GM23248 (cell line): ENCODE results near the gene ENAM. TPM values are rescaled to one million over a fixed set of nuclear protein-coding genes. Genes with fewer than 3 reads are reported as not detected.

Source experiments
- DNase-seq: peaks from one replicate; pipeline ENCODE4 v3.0.0-alpha.2; 2015
- H2AFZ ChIP-seq: fragments of 200-600 bp; sonication (generic); 2 replicates; pipeline ENCODE4 v1.6.1; 2016; ENCODE audit warnings: antibody characterized with exemption
- H3F3A ChIP-seq: fragments of 200-600 bp; sonication (generic); 2 replicates; pipeline ENCODE4 v1.6.1; 2016; ENCODE audit warnings: mild to moderate bottlenecking, antibody characterized with exemption, mixed run types; ENCODE audit not compliant: insufficient read depth
- H3K27ac ChIP-seq: fragments of 200-600 bp; sonication (generic); 2 replicates; pipeline ENCODE4 v1.5.1; 2016; ENCODE audit warnings: mild to moderate bottlenecking
- H3K27me3 ChIP-seq: fragments of 200-600 bp; sonication (generic); replicated peaks from 2 replicates; pipeline ENCODE4 v1.6.1; 2016; ENCODE audit warnings: mild to moderate bottlenecking; ENCODE audit not compliant: insufficient read depth
- H3K36me3 ChIP-seq: fragments of 200-600 bp; sonication (generic); 2 replicates; pipeline ENCODE4 v1.6.1; 2016; ENCODE audit warnings: low read depth, mild to moderate bottlenecking
- H3K4me1 ChIP-seq: fragments of 200-600 bp; sonication (generic); 2 replicates; pipeline ENCODE4 v1.6.1; 2016; ENCODE audit warnings: mild to moderate bottlenecking; ENCODE audit not compliant: insufficient read depth
- H3K4me2 ChIP-seq: fragments of 200-600 bp; sonication (generic); one replicate; pipeline ENCODE4 v1.6.1; 2016; ENCODE audit warnings: mild to moderate bottlenecking; ENCODE audit not compliant: unreplicated experiment
- H3K4me3 ChIP-seq: fragments of 200-600 bp; sonication (generic); 2 replicates; pipeline ENCODE4 v1.5.1; 2016; ENCODE audit warnings: mild to moderate bottlenecking
- H3K79me2 ChIP-seq: fragments of 200-600 bp; sonication (generic); 2 replicates; pipeline ENCODE4 v1.6.1; 2016; ENCODE audit warnings: mild to moderate bottlenecking; ENCODE audit not compliant: insufficient read depth
- H3K9ac ChIP-seq: fragments of 200-600 bp; sonication (generic); 2 replicates; pipeline ENCODE4 v1.6.1; 2016; ENCODE audit warnings: mild to moderate bottlenecking
- H3K9me2 ChIP-seq: fragments of 200-600 bp; sonication (generic); 2 replicates; pipeline ENCODE4 v1.6.1; 2016; ENCODE audit warnings: mixed run types, mild to moderate bottlenecking, moderate library complexity; ENCODE audit not compliant: insufficient read depth
- H3K9me3 ChIP-seq: fragments of 200-600 bp; sonication (generic); one replicate; pipeline ENCODE4 v1.6.1; 2017; ENCODE audit warnings: low read depth
- H4K20me1 ChIP-seq: fragments of 200-600 bp; sonication (generic); 2 replicates; pipeline ENCODE4 v1.6.0; 2016; ENCODE audit not compliant: insufficient read depth
- EZH2 ChIP-seq: fragments of 200-600 bp; sonication (generic); IDR thresholded peaks from 2 replicates; pipeline ENCODE4 v1.6.1; 2018; ENCODE audit warnings: antibody characterized with exemption, mild to moderate bottlenecking; ENCODE audit not compliant: insufficient read depth, poor library complexity, severe bottlenecking
- EZH2phosphoT487 ChIP-seq: fragments of 200-600 bp; sonication (generic); IDR thresholded peaks from 2 replicates; pipeline ENCODE4 v1.6.1; 2018; ENCODE audit warnings: antibody characterized with exemption, moderate library complexity, mild to moderate bottlenecking, low read depth; ENCODE audit not compliant: insufficient read depth
- WGBS, 2 experiments: methylation state at CpG; one replicate each; pipeline ENCODE4 v1.1.6; 2015 to 2017; ENCODE audit warnings: low lambda C conversion rate in 2 of 2, low coverage in 1 of 2; ENCODE audit errors: missing lambda C conversion rate in 2 of 2; 5-methylcytosine and 5-hydroxymethylcytosine counted together
- in situ Hi-C: fragments of 300-500 bp; cut with MboI; formaldehyde crosslinking; loops from 2 replicates; pipeline ENCODE4 v1.15.0; 2020
- polyA plus RNA-seq: library from polyadenylated mRNA; unstranded; fragments of >200 nt; fragmentation: Nextera tagmentation; extraction: Ambion mirVana; gene quantifications from 2 replicates; pipeline ENCODE4 v1.2.1, GENCODE V29; 2016
- total RNA-seq: library from RNA; depleted of rRNA; stranded (reverse); fragments of >200 nt; shearing (Covaris generic); gene quantifications from 2 replicates; pipeline ENCODE4 v1.2.3, GENCODE V29; 2014

Gene ENAM
- total and polyA plus RNA-seq, 2 experiments from 2014 or later, result not detected

DNA sequence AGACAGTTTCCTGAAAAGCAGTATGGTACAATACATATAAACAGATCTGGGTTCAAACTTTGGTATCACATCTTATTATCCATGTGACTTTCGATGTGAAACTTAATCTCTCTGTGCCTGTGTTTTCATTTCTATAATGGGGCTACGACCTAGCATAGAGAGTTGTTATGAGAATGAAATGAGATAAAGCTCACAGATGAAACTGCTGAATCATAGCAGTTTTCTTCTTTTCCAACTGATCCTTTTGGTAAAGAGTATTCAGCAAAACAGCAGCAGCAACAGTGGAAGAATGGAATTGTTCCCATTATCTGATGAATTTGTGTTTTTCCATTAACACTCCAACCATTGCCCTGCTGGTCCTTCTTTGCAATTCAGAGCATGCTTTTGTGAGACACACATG is 20.2 kb upstream of the ENAM start:
- Histone ChIP-seq H3K79me2 (no peaks in the 10 kb centered on the region), H3F3A (peaks cover 3% of the 10 kb centered on the region; the same call in 1 of the 2 replicates), H3K4me1 (peaks cover 5% of the 10 kb centered on the region; the same call in 1 of the 2 replicates), H3K4me3 (no peak overlapping the region), H3K4me2 (no peak overlapping the region), H4K20me1 (no peaks in the 10 kb centered on the region), H3K27me3 (no peaks in the 10 kb centered on the region; the same call in 1 of the 2 replicates), H3K9ac (no peak overlapping the region), H3K27ac (no peak overlapping the region), H3K9me3 (no peaks in the 10 kb centered on the region), H2AFZ (no peak overlapping the region), H3K9me2 (no peaks in the 10 kb centered on the region), H3K36me3 (no peaks in the 10 kb centered on the region)
- in situ Hi-C loops, result loop anchor here (25.0 kb wide), 1 partner anchor 1104 kb away; no protein-coding TSS in a partner anchor
- 51 to 65% methylated on average over 2 of the region's 2 CpGs for WGBS, 2 experiments
- TF ChIP-seq EZH2 (no peak), EZH2phosphoT487 (no peak)
- DNase-seq, result no peak

DNA sequence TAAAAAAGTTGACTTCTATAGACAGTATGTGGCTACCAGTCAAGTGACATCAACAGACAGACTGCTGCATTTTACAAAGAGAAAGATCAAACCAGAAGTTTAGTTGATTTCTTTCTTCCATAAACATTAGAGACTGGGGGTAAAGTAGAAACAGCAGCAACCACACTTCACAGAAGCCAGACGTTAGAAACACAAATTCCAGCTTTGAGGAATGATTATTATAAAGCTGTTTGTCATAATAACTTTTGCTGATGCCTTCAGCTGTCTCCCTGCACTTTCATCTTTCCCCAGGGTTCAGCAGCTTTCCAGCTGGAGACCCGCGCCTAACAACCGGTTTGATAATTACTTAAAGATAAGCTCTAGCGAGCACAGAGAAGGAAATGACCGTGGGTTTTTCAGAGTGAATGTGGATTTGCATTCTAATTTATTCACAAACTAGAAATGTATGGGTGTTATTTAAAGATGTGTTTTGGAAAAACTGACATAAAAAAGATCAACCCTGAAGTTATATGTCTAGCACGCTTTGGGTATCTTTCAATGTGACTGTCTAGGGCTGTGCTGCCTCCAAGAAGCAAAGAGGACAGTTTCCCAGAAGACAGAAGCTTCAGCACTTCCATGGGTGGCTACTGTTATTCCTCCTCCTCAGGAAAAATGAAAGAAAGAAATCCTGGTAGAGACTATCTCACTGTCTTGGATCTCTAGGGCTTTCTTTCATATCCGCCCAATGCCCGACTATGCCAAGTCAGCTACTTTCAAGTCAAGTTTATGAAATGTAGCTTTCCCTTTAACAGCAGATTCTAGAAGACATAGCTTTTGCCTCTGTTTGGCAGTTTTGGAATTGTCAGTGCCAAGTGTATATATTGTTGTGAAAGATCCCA is 15.0 kb upstream of the ENAM start:
- H3K4me3 ChIP-seq, result peak overlapping the region; percentile 65
- in situ Hi-C loops, result loop anchor here (25.0 kb wide), 1 partner anchor 1099 kb away; no protein-coding TSS in a partner anchor
- no peak for TF ChIP-seq EZH2
- TF ChIP-seq EZH2phosphoT487, result no peak
- peak; percentile 32 for DNase-seq
- peaks cover 5% of the 10 kb centered on the region; the same call in 1 of the 2 replicates for H3K27me3 ChIP-seq
- H4K20me1 ChIP-seq, result no peaks in the 10 kb centered on the region
- no peaks in the 10 kb centered on the region for H3K36me3 ChIP-seq
- 5 to 6% methylated on average over 9 of the region's 9 CpGs for WGBS, 2 experiments
- H3K27ac ChIP-seq, result no peak overlapping the region
- peak overlapping the region; percentile 76 for H3K4me2 ChIP-seq
- H3K9me3 ChIP-seq, result no peaks in the 10 kb centered on the region
- no peaks in the 10 kb centered on the region for H3K79me2 ChIP-seq
- no peaks in the 10 kb centered on the region for H3K9me2 ChIP-seq
- peak overlapping the region; percentile 18 for H3K9ac ChIP-seq
- peaks cover 13% of the 10 kb centered on the region for H3K4me1 ChIP-seq
- peak overlapping the region; percentile 75 for H2AFZ ChIP-seq
- H3F3A ChIP-seq, result no peaks in the 10 kb centered on the region

DNA sequence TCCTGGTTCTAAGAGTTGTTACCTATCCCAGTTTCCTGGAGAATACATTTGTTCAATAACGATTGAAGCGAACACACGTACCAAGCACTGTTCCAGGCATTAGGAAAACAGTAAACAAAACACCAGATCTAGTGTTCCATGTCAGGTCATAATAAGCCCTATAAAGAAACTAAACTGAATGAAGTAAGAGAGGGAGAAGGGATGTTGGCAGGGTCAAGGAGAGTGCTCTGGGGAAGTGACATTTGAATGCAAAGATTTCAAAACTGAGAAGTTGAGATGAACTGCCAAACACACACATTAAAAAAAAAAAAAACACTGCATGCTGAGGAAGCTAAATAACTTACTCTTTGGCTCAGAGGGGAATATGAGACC is 14.4 kb upstream of the ENAM start:
- Histone ChIP-seq H3K79me2 (no peaks in the 10 kb centered on the region), H3F3A (no peaks in the 10 kb centered on the region), H3K4me3 (peak overlapping the region; percentile 65), H3K9ac (peak overlapping the region; percentile 18; the same call in 1 of the 2 replicates), H3K9me3 (no peaks in the 10 kb centered on the region), H4K20me1 (no peaks in the 10 kb centered on the region), H3K27ac (no peak overlapping the region), H3K4me1 (peaks cover 13% of the 10 kb centered on the region), H2AFZ (peak overlapping the region; percentile 75), H3K4me2 (peak overlapping the region; percentile 76), H3K36me3 (no peaks in the 10 kb centered on the region), H3K9me2 (no peaks in the 10 kb centered on the region), H3K27me3 (peaks cover 5% of the 10 kb centered on the region; the same call in 1 of the 2 replicates)
- WGBS, 2 experiments, result 39 to 42% methylated on average over 3 of the region's 3 CpGs
- DNase-seq, result no peak
- in situ Hi-C loops, result loop anchor here (25.0 kb wide), 1 partner anchor 1098 kb away; no protein-coding TSS in a partner anchor
- no peak for TF ChIP-seq EZH2phosphoT487
- TF ChIP-seq EZH2, result no peak

DNA sequence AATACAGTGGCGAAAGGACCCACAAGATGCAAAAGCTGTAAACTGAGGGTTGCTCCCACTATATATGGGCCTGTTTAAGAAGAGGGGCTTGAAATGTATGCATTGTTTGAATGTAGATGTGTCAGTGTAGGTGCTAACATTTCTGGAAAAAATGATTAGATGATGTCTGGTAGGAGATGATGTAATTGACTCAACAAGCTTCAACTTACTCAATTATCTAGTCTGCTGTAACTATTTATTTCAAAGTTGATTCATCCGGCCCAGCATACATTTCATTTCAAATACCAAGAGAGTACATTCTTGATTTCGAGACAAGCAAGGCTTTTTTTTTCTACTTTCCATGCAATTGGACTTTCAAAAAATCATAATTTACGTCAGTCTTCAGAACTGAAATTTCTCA is 9.3 kb upstream of the ENAM start:
- Histone ChIP-seq H3K4me1 (no peaks in the 10 kb centered on the region), H3K9ac (no peak overlapping the region), H3K27ac (no peak overlapping the region), H3K36me3 (no peaks in the 10 kb centered on the region), H3K79me2 (no peaks in the 10 kb centered on the region), H3K4me3 (no peak overlapping the region), H3K4me2 (no peak overlapping the region), H3F3A (no peaks in the 10 kb centered on the region), H3K27me3 (peaks cover 5% of the 10 kb centered on the region; the same call in 1 of the 2 replicates), H2AFZ (no peak overlapping the region), H3K9me2 (no peaks in the 10 kb centered on the region), H4K20me1 (no peaks in the 10 kb centered on the region), H3K9me3 (no peaks in the 10 kb centered on the region)
- TF ChIP-seq EZH2phosphoT487, result no peak
- no peak for TF ChIP-seq EZH2
- no peak for DNase-seq
- in situ Hi-C loops, result loop anchor here (25.0 kb wide), 1 partner anchor 1093 kb away; no protein-coding TSS in a partner anchor
- WGBS, 2 experiments, result 71 to 82% methylated on average over 4 of the region's 4 CpGs
